A172 (cell line): ENCODE data around the gene MIPOL1. TPM values are rescaled to one million over a fixed set of nuclear protein-coding genes. Genes with fewer than 3 reads are reported as not detected.

Experiments used
- DNase-seq: peaks from one replicate; pipeline ENCODE4 v3.0.0-alpha.2; 2015; ENCODE audit warnings: low spot score
- total RNA-seq: library from RNA; depleted of rRNA; stranded (reverse); fragments of >200 nt; shearing (Covaris generic); gene quantifications from 2 replicates; pipeline ENCODE4 v1.2.3, GENCODE V29; 2014

The MIPOL1 gene
- total RNA-seq, 1 experiment from 2014 or later: not detected

DNA sequence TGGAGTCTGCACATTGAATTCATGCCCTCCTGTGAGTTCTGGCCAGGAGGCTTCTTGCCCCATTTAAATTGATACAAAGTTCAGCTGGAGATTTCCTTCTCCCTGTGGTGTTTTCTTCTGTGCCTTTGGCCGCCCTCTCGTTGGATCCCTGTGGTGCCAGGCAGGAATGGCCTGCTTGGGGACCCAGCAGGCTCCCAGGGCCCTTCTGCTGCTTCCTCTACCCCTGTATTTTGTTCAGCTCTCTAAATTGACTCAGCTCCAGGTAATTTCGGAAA, 200.1 kb downstream of the MIPOL1 start:
- DNase-seq: no peak

DNA sequence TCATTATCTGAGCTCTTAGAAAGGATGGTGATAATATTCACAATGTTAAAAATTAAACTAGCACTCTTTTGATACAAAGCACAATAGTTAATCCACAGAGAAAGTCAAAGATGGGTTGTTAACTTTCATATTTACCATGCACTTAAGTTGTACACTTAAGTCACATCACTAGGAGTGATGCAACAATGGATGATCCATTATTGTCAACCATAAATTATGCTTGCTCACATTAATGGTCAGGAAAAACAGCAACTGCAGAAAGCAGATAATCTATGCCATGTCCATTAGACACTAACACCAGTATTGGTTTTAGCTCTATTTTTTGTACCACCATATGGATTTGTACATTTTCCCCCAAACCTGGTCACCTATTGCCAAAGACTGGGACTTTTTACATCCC, 201.8 kb downstream of the MIPOL1 start:
- no peak for DNase-seq

DNA sequence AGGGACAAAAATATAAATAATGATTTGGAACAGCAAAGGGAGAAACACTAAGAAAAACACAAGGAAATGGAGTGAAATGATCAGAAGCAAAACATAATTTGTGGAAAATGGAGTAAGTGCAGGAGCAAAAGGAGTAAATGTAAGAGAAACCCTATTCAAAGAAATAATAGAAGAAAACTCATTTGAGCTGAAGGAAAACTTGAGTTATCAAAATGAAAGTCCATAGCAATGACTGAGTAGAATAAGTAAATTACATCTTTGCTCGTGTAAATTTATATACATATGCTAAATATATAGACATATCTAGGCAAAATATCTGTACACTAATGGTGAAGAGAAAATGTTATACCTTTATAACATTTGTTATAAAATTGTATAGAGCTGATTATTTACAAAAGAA, 203.4 kb downstream of the MIPOL1 start:
- DNase-seq: no peak

DNA sequence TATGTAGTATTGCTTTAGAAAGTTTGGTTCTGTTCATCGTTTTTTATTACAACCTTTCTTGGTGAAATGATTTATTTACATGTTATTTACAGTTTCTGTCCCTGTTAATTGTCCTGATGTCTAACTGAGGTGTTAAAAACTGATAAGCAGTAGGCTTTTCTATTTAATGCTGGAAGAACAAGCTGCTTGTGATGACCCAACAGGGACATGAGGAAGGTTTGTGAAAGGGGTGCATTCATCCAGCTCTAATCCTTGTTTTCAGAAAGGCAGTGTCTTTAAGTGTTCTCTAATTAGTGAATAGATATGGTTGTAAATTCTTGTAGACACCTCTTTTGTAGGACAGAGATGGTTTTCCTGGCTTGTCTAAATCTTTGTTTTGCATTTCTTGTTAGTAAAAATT, 205.9 kb downstream of the MIPOL1 start:
- no peak for DNase-seq

DNA sequence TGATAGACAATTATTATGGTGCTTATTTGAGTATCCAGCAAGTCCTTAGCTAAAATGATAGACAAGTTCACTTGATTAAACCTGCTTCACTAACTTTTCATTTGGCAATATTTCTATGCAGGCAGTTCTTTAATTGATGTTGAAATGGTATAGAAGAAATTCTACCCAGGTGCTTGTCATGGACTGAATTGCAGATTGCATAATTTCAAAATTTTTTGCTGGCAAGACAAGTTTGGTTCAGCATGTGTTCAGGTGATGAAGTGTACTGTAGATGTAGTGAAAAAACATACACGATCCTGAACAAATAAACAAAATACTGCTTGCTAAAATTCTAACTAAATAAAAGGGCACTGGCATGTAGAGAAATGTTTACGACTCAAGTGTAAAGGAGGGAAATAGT, 208.4 kb downstream of the MIPOL1 start:
- no peak for DNase-seq

DNA sequence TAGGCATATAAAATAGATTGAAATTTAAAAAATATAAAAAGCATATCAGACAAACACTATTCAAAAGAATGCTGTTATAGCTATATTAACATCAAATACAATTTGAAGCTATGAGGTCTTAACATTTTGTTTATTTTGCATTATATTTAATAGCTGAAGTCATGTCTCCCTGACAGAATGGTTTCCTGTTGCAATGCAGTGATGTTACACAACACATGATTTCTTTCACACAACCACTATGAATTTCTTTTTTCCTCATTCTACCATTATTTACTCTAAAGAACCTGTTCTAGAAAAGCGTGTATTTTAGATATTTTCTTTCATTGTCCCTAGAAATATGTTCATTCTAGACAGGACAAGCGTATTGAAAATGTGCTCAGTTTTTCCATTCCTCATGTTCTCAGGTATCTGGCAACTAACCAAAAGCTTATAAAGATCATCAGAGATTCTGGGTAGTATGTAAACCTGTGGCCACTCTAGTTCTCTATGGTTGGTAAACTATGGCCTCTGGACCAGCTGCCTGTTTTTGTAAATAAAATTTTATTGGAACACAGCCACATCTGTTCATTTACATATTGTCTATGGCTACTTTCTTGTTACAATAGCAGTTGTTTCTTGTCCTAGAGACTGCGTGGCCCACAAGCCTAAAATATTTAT, 213.5 kb downstream of the MIPOL1 start:
- no peak for DNase-seq

DNA sequence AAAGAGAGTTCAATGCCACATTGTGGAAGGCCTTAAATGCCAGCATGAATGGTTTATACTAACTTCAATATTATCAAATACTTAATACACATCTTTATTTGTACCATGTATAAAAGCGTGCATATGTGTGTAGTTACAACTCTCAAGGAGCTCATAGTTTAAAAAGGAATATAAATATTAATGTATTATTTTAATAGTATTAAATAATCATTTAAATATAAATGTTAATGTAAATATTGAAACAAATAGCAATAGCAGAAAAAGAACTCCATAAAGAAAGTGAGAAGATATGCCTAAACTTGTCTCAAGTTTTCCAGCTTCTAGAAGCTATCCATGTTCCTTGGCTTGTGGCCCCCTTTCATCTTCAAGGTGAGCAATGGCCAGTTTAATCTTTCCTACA, 215.3 kb downstream of the MIPOL1 start:
- DNase-seq: no peak

DNA sequence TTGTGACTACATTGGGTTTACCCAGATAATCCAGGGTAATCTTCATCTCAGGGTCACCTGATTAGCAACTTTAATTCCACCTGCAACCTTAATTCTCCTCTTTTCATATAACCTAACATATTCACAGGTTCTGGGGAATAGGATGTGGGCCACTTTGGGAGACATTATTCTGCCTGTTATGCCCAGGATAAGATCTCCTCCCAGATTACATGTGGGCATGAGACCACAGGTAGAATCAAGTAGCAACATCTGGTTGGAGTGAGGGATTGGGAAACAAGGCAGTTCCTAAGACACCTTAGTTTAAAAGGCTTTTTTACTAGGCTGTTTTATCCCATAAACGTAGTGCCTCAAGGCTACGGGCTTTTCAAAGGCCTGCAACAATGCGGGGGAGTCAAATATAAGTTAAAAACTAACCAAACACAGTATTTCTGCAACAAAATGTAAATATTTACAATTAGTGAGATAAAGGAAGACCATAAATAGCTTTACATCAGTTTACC, 215.8 kb downstream of the MIPOL1 start:
- no peak for DNase-seq

DNA sequence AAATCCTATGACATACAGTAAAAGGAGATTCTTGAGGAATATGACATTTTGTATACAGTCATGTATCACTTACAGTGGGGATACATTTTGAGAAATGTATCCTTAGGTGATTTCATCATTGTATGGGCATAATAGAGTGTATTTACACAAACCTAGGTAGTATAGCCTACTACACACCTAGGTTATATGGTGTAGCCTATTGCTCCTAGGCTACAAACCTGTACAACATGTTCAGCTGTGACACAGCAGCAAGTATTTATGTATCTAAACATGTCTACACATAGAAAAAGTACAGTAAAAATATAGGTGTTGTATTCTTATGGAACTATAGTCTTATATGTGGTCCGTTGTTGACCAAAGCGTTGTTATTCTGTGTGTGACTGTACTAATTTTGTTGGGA, 218.5 kb downstream of the MIPOL1 start:
- no peak for DNase-seq

DNA sequence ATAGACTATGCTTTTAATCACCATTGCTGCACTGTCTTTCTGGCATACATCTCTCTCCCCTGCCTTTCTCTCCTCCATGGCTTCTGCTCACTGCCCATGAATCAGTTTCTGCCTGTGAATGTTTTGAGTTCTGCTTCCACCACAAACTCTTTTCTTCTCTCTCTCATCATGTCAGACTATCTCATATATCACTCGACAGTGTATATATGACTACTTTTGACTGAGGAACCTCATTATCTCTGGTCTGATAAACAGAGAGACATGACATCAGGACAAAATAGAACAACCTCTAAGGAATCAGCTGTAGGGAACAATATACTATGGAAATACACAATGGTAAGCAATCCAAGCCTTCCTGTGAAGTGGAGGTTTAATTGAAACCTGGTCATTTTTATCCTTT, 219.4 kb downstream of the MIPOL1 start:
- no peak for DNase-seq

DNA sequence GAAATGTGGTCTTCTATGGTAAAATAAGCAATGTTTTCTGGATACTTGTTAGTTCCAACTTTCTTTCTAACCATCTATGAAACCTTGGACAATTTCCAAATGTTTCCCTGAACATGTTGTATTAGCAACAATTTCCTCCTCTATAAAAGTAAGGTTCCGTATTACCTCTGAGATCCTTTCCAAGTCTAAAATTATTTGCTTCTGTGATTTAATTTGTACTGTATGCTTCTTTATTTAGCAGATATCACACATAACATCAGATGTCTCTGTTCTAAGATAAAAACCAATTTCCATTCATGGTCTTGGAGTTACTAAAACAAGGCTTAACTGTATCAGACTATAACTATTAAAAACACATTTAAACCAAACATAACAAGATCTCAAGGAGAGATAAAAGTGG, 220.1 kb downstream of the MIPOL1 start:
- no peak for DNase-seq

DNA sequence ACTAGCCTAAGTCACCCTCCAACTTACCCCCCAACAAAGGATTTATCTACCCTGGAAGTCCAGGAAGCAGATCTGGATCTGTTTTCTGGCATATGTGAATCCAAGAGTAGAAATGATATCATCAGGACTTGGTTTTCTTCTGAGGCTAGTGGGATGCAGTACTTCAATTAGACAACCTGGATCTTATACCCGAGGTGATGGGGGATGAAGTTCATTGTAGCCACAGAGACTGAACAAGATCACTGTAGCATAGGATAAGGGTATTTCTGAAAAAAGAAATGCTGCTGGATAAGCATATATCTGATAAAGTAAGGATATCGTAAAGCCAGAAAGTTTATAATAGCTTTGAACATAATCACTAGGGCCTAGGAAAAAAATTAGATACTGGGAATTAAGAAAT, 222.9 kb downstream of the MIPOL1 start:
- no peak for DNase-seq

DNA sequence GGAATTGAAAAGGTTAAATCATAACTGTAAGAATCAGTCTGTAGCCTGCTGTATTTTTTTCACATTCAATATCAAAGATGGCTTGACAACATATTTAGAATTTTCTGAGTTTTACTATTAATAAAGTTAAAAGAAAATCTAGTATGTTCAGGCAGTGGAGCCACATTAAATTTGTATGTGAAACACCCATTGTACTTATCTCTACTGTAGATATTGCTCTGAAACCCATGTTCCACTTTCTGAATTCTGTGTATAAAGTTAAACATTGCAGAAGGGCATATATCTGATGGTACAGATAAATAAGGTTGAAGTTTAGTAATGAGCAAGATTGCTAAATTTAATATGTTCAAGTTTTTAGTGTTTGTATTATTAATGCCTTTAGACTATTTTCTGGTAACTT, 224.6 kb downstream of the MIPOL1 start:
- no peak for DNase-seq

DNA sequence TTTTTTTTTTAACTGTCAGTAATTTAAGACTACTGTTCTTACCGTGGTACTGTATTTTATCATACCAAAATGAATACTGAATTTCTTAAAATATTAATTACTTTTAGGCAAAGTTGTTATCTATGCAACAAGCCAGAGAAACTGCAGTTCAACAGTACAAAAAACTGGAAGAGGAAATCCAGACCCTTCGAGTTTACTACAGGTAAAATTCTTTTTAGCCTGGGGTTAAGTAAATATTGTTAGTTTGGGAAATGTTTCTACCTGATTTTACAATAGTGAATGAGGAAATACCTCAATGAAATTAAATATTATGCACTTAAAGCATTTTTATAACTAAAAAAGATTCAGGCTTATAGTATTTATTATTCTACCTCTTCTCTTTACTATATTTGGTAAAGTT, 225.0 kb downstream of the MIPOL1 start:
- no peak for DNase-seq

DNA sequence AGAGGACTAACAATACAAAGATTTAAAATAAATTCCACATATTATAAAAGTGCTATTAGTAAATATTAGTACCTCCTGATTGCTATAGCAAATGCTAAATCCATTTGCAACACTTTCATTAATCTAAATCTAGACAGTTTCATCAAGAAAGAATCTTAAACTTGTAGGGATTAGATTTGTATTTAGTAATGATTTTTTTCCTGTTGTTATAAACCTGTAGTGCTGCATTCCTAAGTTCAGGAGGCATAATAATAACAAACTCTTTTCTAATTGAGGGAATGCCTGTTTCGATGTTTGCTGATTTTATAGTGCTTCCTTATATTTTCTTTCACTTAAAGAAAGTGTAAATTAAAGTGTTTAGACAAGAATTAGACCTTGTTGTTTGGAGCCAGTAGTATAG, 231.2 kb downstream of the MIPOL1 start:
- no peak for DNase-seq

DNA sequence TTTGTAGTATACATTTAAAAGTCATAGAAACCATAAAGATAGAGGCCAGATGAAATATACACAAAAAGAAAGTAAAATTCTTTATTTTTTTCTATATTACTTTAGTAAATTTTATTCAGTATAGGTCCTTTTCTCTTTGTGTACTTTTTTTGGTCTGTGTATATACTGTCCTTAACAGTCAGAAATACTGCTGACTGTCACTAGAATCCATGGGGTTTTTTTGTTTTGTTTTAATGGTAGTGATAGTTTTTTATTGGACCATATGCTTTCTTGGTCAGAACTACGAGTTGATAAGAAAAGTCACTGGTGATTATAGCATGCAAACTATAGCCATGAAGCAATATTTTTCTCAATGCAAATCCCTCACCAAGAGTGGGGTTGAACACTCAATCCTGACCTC, 231.9 kb downstream of the MIPOL1 start:
- no peak for DNase-seq

DNA sequence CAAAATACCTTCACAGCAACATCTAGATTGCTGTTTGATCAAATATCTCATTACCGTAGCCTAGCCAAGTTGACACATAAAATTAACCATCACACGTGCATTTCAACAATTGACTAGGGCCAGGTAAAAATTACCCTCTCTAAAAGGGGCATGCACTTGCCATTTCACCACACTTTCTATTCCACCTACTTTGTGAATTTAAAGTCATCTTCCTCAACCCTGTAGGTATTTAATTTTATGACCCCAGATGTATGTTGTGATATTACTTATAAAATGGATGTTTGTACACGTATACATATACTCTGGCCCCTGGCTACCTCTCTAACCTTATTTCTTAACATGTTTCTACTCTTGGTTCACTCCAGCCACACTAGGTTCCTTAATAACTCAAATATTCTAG, 237.1 kb downstream of the MIPOL1 start:
- no peak for DNase-seq

DNA sequence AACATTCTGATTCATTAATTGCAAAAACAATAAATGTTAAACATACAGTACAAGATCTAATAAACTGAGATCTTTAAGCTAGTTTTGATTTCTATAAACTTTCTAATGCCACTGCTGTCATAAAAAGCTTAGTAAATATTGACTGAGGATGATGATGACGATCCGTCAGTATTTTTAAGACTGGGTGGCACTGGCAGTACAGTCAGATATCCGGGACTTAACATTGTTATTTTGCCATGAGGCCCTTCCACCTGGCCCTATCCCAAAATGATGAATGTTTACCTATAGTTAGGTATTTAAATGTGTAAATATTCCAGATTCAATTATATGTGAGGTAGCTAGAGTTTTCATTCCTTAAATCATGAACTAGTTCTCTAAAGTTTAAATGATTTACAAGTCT, 238.8 kb downstream of the MIPOL1 start:
- DNase-seq: no peak

DNA sequence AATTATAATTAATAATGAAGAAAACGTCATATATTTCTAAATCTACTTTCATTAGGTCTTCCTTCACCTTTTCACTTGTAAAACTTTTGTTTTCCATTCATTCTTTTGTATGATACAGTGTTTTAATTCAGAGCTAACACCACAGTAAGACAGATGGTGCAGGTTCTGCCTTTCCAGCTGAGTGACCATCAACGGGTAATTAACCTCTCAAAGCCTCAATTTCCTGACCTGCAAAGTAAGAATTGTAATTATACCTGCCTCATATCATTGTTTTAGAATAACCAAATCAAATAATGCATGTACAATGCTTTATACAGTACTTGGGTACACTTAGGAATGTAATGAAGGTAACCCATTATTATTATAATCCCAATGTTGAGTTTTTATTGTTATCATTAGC, 239.8 kb downstream of the MIPOL1 start:
- DNase-seq: no peak

DNA sequence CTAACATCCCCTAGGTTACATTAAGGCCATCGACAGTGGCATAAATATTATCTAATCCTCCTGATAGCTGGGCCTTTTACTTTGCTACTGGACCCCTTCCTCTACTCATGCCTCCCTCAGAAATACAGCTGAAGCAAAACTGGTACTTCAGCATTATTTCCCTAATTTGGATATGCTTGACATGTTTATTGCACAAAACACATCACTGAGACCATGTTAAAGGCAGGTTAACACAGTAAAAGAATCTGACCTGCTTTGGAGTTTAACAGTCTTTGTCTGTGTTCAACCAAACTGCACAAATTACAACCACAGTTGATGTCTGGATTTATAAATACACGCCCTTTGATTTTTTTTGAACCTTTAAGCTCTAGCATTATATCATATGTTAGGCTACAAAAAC, 240.7 kb downstream of the MIPOL1 start:
- DNase-seq: no peak

DNA sequence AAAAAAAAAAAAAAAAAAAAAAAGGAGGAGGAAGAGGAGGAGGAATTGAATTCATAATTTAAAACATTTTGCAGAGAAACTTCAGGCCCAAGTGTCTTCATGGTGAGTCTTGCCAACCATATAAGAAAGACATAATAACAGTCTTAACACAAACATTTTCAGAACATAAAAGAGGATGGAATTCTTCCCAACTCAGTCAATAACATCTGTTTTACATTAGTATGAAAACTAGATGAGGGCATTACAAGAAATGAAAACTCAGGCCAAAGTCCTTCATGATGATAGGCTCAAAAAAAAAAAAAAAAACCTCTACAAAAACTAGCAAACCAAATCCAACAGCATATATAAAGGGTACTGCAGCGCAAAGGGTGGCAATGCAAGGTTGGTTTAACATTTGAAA, 245.7 kb downstream of the MIPOL1 start:
- DNase-seq: no peak

DNA sequence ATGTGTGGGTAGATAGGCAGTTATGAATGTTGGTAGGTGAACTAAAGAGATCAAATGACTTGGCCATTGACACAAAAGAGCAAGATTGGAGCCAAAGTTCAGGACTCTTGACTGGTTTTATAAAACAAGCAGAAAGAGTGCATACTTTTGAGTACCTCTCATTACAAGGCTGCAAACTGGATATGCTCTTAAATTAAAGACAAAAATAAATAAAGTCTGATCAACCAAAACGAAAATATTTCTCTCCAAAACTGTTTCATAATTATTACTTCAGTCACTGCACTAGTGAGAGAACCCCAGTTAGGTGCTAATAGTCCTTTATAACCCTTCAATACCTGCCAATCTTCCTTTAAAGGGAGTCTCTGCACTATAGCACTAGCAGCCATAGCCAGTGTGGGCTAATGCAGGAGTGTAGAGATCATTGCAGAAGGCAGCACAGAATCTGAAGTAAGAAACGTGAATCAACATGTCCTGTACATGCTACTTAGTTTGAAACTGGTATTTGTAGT, 250.2 kb downstream of the MIPOL1 start:
- DNase-seq: no peak

DNA sequence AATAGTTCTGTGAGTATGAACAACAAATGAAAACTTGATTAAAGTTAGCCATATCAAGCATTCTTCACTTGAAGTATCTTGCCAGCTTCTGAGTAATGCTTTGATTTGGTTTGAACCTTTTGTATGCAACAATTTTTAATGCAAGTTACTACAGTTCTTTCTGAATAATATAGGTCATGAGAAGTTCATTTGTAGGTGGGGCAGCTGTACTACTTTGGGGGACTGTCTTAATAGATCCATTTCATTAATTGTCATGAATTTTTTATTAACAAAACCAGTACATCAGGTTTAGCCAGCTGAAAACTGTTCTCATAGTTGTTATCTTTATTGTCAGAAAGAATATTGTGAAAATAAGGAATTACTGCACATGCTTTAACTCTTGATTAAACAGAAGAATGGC, 254.6 kb downstream of the MIPOL1 start:
- DNase-seq: no peak

DNA sequence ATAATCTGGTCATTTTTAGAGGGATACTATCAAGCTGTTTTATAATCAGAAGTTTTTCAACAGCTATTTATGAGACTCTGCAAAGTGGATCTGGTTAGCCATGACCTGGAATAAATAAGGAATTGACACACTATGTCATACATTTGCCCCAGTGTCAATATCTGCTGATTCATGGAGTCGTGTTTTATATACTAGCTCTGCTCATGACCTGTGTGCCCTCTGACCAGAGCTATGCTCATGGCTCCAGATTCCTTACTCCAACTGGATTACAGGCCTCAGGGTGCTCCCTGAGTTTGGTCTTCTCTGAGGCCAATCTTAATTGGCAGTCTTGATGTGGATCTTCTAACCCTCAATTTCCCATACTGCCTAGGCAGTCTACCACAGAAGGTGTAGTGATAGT, 256.2 kb downstream of the MIPOL1 start:
- no peak for DNase-seq
